DND-41 (cell line): Measurements from ENCODE around the gene PHRF1.

ENCODE experiments used
- EZH2 ChIP-seq: IDR thresholded peaks from 3 replicates; pipeline ENCODE4 v1.6.1; 2012; ENCODE audit warnings: borderline replicate concordance, low read depth, mild to moderate bottlenecking, moderate library complexity, low read length, inconsistent platforms; ENCODE audit not compliant: severe bottlenecking
- TF ChIP-seq, protein P1 (sequence below): IDR thresholded peaks from 2 replicates; pipeline ENCODE4 v1.5.1; 2012; ENCODE audit warnings: borderline replicate concordance, low read length, moderate library complexity, mild to moderate bottlenecking; ENCODE audit not compliant: poor library complexity, severe bottlenecking; ENCODE audit errors: extremely low read depth

DNA sequence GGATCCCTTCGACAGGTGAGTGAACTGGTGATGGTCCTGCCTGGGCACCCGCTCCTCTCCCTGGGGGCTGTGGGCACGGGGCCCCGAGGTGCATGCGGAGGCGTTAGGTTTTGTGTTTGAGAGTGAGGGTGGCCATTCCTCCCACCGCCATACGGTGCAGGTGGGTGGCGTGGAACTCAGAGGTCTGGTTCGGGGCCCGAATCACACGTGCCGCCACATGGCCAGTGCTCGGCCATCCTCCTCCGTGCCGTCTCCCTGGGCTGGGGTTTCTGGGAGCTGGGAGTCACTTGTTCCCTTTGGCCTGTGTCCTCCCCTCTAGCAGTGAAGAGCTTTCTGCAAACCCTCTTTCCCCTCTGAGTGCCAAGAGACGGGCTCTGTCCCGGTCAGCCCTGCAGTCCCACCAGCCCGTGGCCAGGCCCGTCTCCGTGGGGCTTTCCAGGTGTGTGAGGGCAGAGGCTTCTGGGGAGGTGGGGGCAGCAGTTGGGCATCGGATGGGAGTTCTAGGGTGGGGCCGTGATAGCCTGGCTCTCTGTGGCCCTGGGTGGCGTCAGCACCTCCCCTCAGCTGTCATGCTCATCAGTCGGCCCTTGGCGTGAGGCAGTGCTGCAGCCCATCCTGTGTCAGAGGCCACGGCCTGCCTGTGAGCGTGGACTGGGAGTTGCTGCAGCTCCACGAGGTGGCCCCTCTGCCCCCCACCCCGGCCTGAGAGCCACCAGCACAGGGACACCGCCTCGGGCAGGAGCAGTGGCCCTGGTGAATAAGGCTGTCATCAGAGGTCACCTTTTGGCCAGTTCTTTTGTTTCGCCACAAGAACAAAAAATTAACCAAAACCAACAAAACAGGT lies 29.2 kb downstream of the PHRF1 start:
- TF ChIP-seq, protein P1, sequence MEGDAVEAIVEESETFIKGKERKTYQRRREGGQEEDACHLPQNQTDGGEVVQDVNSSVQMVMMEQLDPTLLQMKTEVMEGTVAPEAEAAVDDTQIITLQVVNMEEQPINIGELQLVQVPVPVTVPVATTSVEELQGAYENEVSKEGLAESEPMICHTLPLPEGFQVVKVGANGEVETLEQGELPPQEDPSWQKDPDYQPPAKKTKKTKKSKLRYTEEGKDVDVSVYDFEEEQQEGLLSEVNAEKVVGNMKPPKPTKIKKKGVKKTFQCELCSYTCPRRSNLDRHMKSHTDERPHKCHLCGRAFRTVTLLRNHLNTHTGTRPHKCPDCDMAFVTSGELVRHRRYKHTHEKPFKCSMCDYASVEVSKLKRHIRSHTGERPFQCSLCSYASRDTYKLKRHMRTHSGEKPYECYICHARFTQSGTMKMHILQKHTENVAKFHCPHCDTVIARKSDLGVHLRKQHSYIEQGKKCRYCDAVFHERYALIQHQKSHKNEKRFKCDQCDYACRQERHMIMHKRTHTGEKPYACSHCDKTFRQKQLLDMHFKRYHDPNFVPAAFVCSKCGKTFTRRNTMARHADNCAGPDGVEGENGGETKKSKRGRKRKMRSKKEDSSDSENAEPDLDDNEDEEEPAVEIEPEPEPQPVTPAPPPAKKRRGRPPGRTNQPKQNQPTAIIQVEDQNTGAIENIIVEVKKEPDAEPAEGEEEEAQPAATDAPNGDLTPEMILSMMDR = no peak
- TF ChIP-seq EZH2 = no peak
